Endothelial cell of umbilical vein (primary cell): ENCODE measurements around the gene FOXO6. TPM values are rescaled to one million over a fixed set of nuclear protein-coding genes. Genes with fewer than 3 reads are reported as not detected.

Source experiments
- BruUV-seq: library from RNA; stranded (reverse); fragments of 400-500 nt; replicated peaks from 2 replicates; lab custom pipeline; 2021; lab: Mats Ljungman, UMichigan
- CTCF ChIA-PET: fragments of 300-600, 350-600 bp; sonication (Branson Sonifier 250); formaldehyde crosslinking; loops from one replicate; lab custom pipeline; 2021; ENCODE audit warnings: antibody characterized with exemption, inconsistent platforms; lab: Charles Lee
- POLR2A ChIA-PET: fragments of 300-600, 350-600 bp; sonication (Branson Sonifier 250); formaldehyde crosslinking; loops from one replicate; lab custom pipeline; 2021; ENCODE audit warnings: antibody characterized with exemption, inconsistent platforms; lab: Charles Lee
- DNase-seq: peaks from one replicate; pipeline ENCODE4 v3.0.0-alpha.2; 2011; ENCODE audit warnings: low read depth, low spot score
- FAIRE-seq: peaks from 2 replicates; lab custom pipeline; 2011; peaks lifted over from hg19 to GRCh38; lab: Jason Lieb, UNC
- H2AFZ ChIP-seq: 2 replicates; pipeline ENCODE4 v1.6.0; 2012; ENCODE audit warnings: low read depth, low read length, control low read depth, inconsistent platforms
- H3K27ac ChIP-seq: 2 replicates; pipeline ENCODE4 v1.5.1; 2011; ENCODE audit warnings: low read depth, mild to moderate bottlenecking, control low read depth, low read length, moderate library complexity; ENCODE audit not compliant: insufficient read depth
- H3K27me3 ChIP-seq, 2 experiments: 2 replicates each; pipeline versions ENCODE4 v1.6.0 to v1.6.1; 2011; ENCODE audit warnings: low read length in 2 of 2, mixed read lengths in 1 of 2; ENCODE audit not compliant: control insufficient read depth in 2 of 2, insufficient read depth in 2 of 2
- H3K36me3 ChIP-seq, 2 experiments: 2 replicates in 1 of 2; 3 replicates in 1 of 2; pipeline ENCODE4 v1.5.1; 2011; ENCODE audit warnings: low read length in 2 of 2, mild to moderate bottlenecking in 1 of 2, moderate library complexity in 1 of 2; ENCODE audit not compliant: control insufficient read depth in 2 of 2, insufficient read depth in 2 of 2; ENCODE audit errors: extremely low read depth in 1 of 2
- H3K4me1 ChIP-seq: 3 replicates; pipeline ENCODE4 v1.5.1; 2011; ENCODE audit warnings: mild to moderate bottlenecking, low read length; ENCODE audit not compliant: control insufficient read depth, insufficient read depth; ENCODE audit errors: extremely low read depth
- H3K4me2 ChIP-seq: 2 replicates; pipeline ENCODE4 v1.6.1; 2011; ENCODE audit warnings: low read length, control low read depth, mixed read lengths; ENCODE audit not compliant: insufficient read depth
- H3K4me3 ChIP-seq, 3 experiments: fragments of 200-600 bp in 1 of 3; sonication (generic), shearing (Covaris generic) in 1 of 3; replicated peaks in 1 of 3; 2 replicates each; pipeline ENCODE4 v1.5.1; 2011 to 2016; ENCODE audit warnings: control low read depth in 3 of 3, low read length in 3 of 3, mild to moderate bottlenecking in 2 of 3, inconsistent platforms in 1 of 3, low read depth in 1 of 3, moderate library complexity in 1 of 3; ENCODE audit not compliant: insufficient read depth in 1 of 3
- H3K79me2 ChIP-seq: 2 replicates; pipeline ENCODE4 v1.6.0; 2012; ENCODE audit warnings: low read length, inconsistent platforms; ENCODE audit not compliant: control insufficient read depth, insufficient read depth
- H3K9ac ChIP-seq: replicated peaks from 2 replicates; pipeline ENCODE3; 2011; ENCODE audit warnings: low read length, control low read depth; ENCODE audit not compliant: insufficient read depth; ENCODE audit errors: extremely low read depth
- H3K9me1 ChIP-seq: replicated peaks from 3 replicates; pipeline ENCODE4 v1.6.0; 2011; ENCODE audit warnings: mild to moderate bottlenecking, low read length; ENCODE audit not compliant: control insufficient read depth, insufficient read depth; ENCODE audit errors: extremely low read depth
- H3K9me3 ChIP-seq: replicated peaks from 2 replicates; pipeline ENCODE4 v1.5.1; 2012; ENCODE audit warnings: low read length, inconsistent platforms; ENCODE audit not compliant: control insufficient read depth, insufficient read depth
- H4K20me1 ChIP-seq: replicated peaks from 2 replicates; pipeline ENCODE3; 2011; ENCODE audit warnings: mild to moderate bottlenecking, low read length; ENCODE audit not compliant: control insufficient read depth, insufficient read depth; ENCODE audit errors: extremely low read depth
- CTCF ChIP-seq, 2 donors: IDR thresholded peaks; 1 replicate in 1 of 2; 2 replicates in 1 of 2; pipeline ENCODE4 v1.5.1; 2011; ENCODE audit warnings: low read length in 2 of 2, mild to moderate bottlenecking in 2 of 2, moderate library complexity in 2 of 2, control low read depth in 1 of 2, inconsistent platforms in 1 of 2, low read depth in 1 of 2; ENCODE audit not compliant: insufficient read depth in 1 of 2; ENCODE audit errors: extremely low read depth in 1 of 2
- EZH2 ChIP-seq: IDR thresholded peaks from 2 replicates; pipeline ENCODE4 v1.6.1; 2012; ENCODE audit warnings: borderline replicate concordance, low read depth, mild to moderate bottlenecking, moderate library complexity, low read length, inconsistent platforms; ENCODE audit not compliant: severe bottlenecking
- MAX ChIP-seq: IDR thresholded peaks from 2 replicates; pipeline ENCODE4 v1.6.1; 2011; ENCODE audit not compliant: insufficient read depth, insufficient read length
- MYC ChIP-seq: IDR thresholded peaks from one replicate; pipeline ENCODE4 v1.6.1; 2011; ENCODE audit warnings: mild to moderate bottlenecking, low read depth, low read length
- POLR2AphosphoS5 ChIP-seq: IDR thresholded peaks from 2 replicates; pipeline ENCODE4 v1.6.1; 2012; ENCODE audit warnings: low read depth, mild to moderate bottlenecking, control low read depth, low read length, moderate library complexity; ENCODE audit not compliant: insufficient read depth
- dilution Hi-C: fragments of 300-500 bp; cut with MboI; formaldehyde crosslinking; loops from one replicate; pipeline ENCODE4 v1.15.0; 2019; ENCODE audit warnings: low sequenced_read_pairs; ENCODE audit not compliant: extremely low pct_ligation_motif_present
- intact Hi-C: fragments of 100-400 bp; cut with micrococcal nuclease; formaldehyde crosslinking; loops from one replicate; pipeline ENCODE4 v1.10.0; 2022
- polyA plus RNA-seq, 4 experiments: library from polyadenylated mRNA; depleted of rRNA in 3 of 4; stranded (reverse) in 3 of 4; unstranded in 1 of 4; fragments of >200 nt; gene quantifications; 2 replicates each; pipeline versions ENCODE4 v1.2.1 to v1.2.3, GENCODE V29; 2011 to 2012; ENCODE audit warnings: missing spikeins in 1 of 4
- total RNA-seq: library from RNA; stranded (reverse); gene quantifications from 2 replicates; pipeline ENCODE4 v1.2.3, GENCODE V29; 2021

Gene FOXO6
- total and polyA plus RNA-seq, 2 donors (not counting 3 experiments of a cell fraction or from before 2014, with no cell fraction given) = 0.04 to 0.38 TPM

GRCh38 chr1:41365320-41365633, 4.0 kb downstream of the FOXO6 start:
- H3K9me3 ChIP-seq = no peaks in the 10 kb centered on the region
- dilution Hi-C loops = no loop called here
- no peaks in the 10 kb centered on the region for H3K36me3 ChIP-seq
- H4K20me1 ChIP-seq = no peaks in the 10 kb centered on the region
- H3K4me3 ChIP-seq = no peak overlapping the region
- no peak for FAIRE-seq
- H3K79me2 ChIP-seq = no peaks in the 10 kb centered on the region
- no TSS peak for BruUV-seq
- no peak overlapping the region for H2AFZ ChIP-seq
- no peak overlapping the region for H3K9ac ChIP-seq
- no peak overlapping the region for H3K4me2 ChIP-seq
- ChIA-PET POLR2A (no interaction called here), CTCF (no interaction called here)
- H3K27me3 ChIP-seq = peaks cover 30 to 40% of the 10 kb centered on the region in 2 experiments
- peaks cover 3% of the 10 kb centered on the region for H3K4me1 ChIP-seq
- DNase-seq = no peak
- intact Hi-C loops = no loop called here
- no peaks in the 10 kb centered on the region for H3K9me1 ChIP-seq
- no peak for TF ChIP-seq MAX
- H3K27ac ChIP-seq = no peak overlapping the region

GRCh38 chr1:41365772-41366454, 4.7 kb downstream of the FOXO6 start:
- Histone ChIP-seq H2AFZ (no peak overlapping the region), H3K27ac (no peak overlapping the region), H3K4me3 (no peak overlapping the region), H3K36me3 (no peaks in the 10 kb centered on the region), H3K4me1 (no peaks in the 10 kb centered on the region), H3K4me2 (no peak overlapping the region), H3K9me3 (no peaks in the 10 kb centered on the region), H3K27me3 (peaks cover 30 to 40% of the 10 kb centered on the region in 2 experiments), H3K9me1 (no peaks in the 10 kb centered on the region), H3K9ac (no peak overlapping the region), H3K79me2 (no peaks in the 10 kb centered on the region), H4K20me1 (no peaks in the 10 kb centered on the region)
- FAIRE-seq (no peak), DNase-seq (no peak)
- TF ChIP-seq POLR2AphosphoS5 = no peak
- no peak for TF ChIP-seq CTCF (IDR thresholded peaks at IDR 0.05; ENCODE audit: extremely low read depth in 1 of 2, insufficient read depth in 1 of 2, low read depth in 1 of 2, low read length in 2 of 2)
- no peak for TF ChIP-seq MYC
- TF ChIP-seq MAX = no peak
- peak; percentile 18 for TF ChIP-seq EZH2
- dilution Hi-C loops (no loop called here), intact Hi-C loops (no loop called here)
- POLR2A ChIA-PET = no interaction called here
- BruUV-seq = no TSS peak
- CTCF ChIA-PET = no interaction called here
